Fibroblast of mammary gland (primary cell): ENCODE data around the gene ACSL4.
A peak's percentile ranks its signal among the peaks of the same experiment; 100 is the strongest.

Experiments used
- DNase-seq: peaks from one replicate; pipeline ENCODE4 v3.0.0-alpha.2; 2010; ENCODE audit warnings: low read depth
- H3K4me3 ChIP-seq: 2 replicates; pipeline ENCODE4 v1.5.1; 2011; ENCODE audit warnings: low read depth, mild to moderate bottlenecking, low read length, moderate library complexity; ENCODE audit not compliant: control insufficient read depth
- TF ChIP-seq, protein P1 (sequence below): conservative IDR thresholded peaks from 2 replicates; pipeline ENCODE4 v1.5.1; 2011; ENCODE audit warnings: low read depth, low read length, inconsistent platforms; ENCODE audit not compliant: control insufficient read depth, insufficient read depth

Gene ACSL4

GRCh38 chrX:109635146-109635545 lies 97.9 kb downstream of the ACSL4 start:
- peak; percentile 23 for DNase-seq
- H3K4me3 ChIP-seq: no peak overlapping the region
- TF ChIP-seq, protein P1, sequence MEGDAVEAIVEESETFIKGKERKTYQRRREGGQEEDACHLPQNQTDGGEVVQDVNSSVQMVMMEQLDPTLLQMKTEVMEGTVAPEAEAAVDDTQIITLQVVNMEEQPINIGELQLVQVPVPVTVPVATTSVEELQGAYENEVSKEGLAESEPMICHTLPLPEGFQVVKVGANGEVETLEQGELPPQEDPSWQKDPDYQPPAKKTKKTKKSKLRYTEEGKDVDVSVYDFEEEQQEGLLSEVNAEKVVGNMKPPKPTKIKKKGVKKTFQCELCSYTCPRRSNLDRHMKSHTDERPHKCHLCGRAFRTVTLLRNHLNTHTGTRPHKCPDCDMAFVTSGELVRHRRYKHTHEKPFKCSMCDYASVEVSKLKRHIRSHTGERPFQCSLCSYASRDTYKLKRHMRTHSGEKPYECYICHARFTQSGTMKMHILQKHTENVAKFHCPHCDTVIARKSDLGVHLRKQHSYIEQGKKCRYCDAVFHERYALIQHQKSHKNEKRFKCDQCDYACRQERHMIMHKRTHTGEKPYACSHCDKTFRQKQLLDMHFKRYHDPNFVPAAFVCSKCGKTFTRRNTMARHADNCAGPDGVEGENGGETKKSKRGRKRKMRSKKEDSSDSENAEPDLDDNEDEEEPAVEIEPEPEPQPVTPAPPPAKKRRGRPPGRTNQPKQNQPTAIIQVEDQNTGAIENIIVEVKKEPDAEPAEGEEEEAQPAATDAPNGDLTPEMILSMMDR: peak; percentile 65

- TF ChIP-seq, protein P1: peak; percentile 51
- peak; percentile 45 for DNase-seq
- H3K4me3 ChIP-seq: no peak overlapping the region
Measured at GRCh38 chrX:109632906-109633504, 100.1 kb downstream of the ACSL4 start.

GRCh38 chrX:109629310-109629709 lies 103.7 kb downstream of the ACSL4 start:
- TF ChIP-seq, protein P1: no peak
- peak; percentile 3 for DNase-seq

GRCh38 chrX:109626637-109627036 lies 106.4 kb downstream of the ACSL4 start:
- TF ChIP-seq, protein P1: no peak
- no peak for DNase-seq

More at GRCh38 chrX:109629310-109629709, 103.7 kb downstream of the ACSL4 start:
- H3K4me3 ChIP-seq: no peak overlapping the region

DNA sequence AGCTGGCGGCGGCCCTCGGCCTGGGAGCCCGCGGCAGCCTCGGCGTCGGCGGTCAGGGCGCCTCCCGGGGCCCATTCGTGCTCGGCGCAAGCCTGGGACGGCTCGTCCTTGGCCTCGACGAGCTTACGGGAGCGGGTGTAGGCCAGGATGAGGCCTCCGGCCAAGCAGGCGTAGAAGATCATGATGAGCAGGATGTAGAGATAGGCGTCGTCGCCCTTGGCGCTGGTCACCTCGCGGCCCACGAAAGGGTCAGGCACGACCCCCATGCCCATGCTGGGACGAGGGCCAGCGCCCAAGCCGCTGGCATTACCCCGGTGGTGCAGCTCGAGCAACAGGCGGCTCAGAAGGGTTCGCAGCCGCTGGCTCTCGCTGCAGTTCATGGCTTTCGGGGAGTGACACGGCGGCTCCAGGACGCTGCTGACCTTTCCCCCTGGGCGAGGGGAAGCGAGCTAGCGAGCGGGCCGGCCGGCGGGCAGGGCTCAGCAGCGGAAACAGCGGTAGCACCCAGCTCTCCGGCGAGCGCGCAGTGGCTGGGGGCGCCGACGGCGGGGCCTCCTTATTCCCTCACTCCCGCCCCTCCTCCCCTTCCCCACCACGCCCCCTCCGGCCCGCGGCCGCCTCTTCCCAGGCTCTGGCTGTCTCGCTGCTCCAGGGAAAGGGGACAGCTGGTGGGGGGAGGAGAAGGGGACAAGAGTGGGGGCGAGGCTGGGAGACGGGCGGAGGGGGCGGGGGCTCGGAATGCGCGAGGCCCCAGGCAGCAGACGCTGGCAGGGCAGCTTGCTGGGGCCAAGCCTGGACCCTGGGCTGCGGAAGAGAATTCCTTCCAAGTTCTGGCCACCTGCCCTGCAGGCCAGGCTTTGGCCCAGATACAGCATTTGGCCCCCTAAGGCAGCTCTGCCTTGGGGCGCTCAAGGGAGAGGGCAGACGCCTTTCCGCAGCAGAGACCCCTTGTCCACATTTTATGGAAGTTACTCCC lies 108.1 kb downstream of the ACSL4 start, which contains the start of gene KCNE5:
TSS of gene KCNE5 (minus strand) at position 532 of the 976 bp plus-strand sequence. CDS start at position 380, 152 bp downstream.
- no peak within 1 kb of the TSS for H3K4me3 ChIP-seq
- DNase-seq: no peak
- TF ChIP-seq, protein P1: no peak

More at GRCh38 chrX:109626637-109627036, 106.4 kb downstream of the ACSL4 start:
- no peak overlapping the region for H3K4me3 ChIP-seq

- TF ChIP-seq, protein P1: no peak
Measured at GRCh38 chrX:109623997-109624396, 109.1 kb downstream of the ACSL4 start.

More at GRCh38 chrX:109623997-109624396, 109.1 kb downstream of the ACSL4 start:
- DNase-seq: no peak
- no peak overlapping the region for H3K4me3 ChIP-seq
